SHP77 (cell line): ENCODE measurements around the gene UBP1.
"Not testable (repeated sequence)": the region's sequence is repeated elsewhere in the genome, so short reads cannot be mapped to it uniquely, and the experiment has no call there.

Experiments used
- DNase-seq, 2 experiments: peaks; one replicate each; lab custom pipeline; 2025; lab: John Stamatoyannopoulos, UW

Gene UBP1

DNA sequence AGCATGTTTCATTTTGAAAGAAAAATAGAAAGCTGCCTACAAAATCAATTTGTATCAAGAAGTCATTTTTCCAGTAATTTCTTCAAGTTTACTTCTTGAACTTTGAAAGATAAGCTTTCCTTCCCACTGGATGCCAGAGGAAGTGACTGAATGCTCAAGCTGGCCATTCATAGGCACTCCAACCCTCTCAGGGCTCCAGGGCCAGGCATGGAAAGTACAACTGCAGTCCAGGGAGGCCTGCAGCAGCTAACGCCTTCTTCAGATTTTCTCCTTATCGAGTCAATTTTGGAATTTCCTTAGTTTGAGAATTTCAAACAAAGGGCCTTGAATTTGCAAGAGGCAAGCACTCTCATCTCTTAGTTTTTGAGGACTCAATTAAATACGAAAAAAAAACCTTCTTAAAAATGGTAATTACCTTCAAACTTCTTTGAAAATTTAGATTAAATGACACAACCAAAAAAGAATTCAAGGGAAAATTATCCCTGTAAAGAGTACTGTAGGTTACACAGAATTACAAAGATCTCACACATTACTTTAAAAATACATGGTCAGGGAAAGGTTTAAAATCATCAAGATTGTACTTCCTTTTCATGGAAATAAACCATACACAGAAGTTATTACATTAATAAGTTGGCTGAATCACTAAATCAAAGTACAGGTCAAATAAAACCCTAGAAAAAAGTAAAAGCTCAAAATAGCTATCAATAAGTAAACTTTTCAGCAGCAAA is 2.5 kb downstream of the UBP1 start:
- no peak for DNase-seq

DNA sequence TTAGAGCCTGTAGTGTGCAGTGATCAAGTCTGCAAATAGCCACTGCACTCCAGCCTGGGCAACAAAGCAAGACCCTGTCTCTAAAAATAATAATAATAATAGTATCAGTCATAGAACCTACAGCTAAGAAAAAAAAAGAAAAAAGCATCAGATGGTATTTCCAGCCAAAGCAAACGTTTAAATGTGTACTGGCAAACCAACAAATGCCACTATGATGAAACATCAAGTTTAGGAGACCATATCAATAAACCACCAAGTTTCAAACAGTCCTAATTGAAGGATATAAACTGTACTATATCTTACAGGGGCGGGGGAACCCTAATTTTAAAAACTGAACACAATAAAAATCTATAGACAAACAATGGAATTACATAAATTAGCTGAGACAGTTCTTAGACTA is 6.4 kb downstream of the UBP1 start:
- DNase-seq = no peak

DNA sequence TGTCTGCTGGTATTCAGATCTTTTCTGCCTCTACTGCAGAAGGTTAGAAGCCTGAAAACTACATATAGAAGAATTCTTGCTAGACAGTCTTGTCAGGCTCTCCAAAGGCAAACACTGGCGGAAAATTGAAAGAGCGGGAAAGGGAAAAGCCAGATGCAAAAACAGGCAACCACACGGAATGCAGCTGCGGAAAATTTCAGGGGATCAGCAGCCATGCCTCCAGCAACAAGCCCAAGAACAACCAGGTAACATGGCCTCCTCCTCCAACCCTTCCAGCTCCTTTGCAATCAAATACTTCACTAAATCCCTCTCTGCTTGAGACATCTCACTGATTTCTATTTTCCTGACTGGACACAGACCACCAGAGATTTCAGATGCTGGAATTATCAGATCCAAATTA is 9.6 kb downstream of the UBP1 start:
- no peak for DNase-seq

DNA sequence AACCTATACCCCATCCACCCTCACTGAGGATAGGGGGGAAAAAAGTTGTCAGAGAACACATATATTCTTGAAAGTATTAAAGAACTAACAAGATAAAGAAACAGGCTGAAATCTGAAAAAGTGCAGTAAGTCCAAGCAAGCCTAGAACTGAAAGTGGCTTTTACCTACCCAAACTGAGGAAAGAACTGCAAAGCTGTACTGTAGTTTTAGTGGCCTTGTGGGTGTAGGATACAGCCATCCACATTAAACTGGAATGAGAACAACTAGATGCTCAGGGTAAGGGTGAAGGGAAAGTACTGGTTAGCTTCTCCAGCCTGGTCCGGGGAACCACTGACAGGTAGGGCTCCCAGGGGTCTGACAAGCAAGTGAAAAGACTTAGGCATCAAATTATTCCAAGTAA is 10.1 kb downstream of the UBP1 start:
- no peak for DNase-seq

DNA sequence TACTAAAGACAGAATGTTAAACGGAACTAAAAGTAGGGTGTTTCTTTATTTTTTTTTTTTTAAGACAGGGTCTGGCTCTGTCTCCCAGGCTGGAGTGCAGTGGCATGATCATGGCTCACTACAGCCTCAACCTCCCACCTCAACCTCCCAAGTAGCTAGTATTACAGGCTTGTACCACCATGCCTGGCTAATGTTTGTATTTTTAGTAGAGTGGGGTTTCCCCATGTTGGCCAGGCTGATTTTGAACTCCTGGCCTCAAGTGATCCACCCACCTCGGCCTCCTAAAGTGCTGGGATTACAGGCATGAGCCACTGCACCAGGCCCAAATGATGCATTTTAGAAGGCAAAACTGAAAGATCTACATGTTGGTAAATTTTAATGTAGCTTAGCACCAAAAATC is 10.9 kb downstream of the UBP1 start:
- DNase-seq = not testable (repeated sequence)

DNA sequence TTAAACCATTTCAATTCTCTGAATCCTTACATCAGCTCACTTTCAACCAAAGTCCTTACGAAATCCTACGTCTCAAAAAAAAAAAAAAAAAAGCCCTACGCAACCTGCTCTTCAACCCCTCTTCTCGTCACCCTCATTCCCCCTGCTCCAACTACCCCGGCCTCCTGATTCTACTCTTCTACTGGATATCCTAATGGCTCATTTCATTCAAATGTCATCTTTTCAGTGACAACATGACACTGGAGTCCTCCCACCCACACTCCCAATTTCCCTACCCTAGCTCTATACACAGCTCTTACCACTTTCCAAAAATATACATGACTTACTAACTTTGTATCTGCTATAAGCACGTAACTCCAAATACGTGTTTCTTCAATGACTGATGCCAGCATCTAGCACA is 11.5 kb downstream of the UBP1 start:
- DNase-seq = no peak

DNA sequence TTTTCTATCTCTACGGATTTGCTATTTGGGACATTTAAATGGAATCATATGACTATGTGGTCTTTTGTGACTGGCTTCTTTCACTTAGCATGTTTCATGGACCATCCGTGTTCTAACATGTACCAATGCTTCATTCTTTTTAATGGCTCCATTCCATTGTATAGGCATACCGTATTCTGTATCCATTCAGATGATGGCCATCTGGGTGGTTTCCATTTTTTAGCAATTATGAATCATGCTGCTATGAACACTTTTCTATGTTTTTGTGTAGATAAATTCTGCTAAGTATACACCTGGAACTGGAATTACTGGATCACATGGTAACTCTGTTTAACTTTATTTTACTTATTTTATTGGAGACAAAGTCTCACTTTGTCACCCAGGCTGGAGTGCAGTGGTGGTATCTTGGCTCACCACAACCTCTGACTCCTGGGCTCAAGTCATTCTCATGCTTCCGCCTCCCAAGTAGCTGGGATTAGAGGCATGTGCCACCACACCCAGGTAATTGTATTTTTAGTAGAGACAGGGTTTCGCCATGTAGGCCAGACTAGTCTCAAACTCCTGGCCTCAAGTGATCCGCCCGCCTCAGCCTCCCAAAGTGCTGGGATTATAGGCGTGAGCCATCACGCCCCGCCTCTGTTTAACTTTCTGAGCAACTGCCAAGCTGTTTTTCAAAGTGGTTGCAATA is 13.4 kb downstream of the UBP1 start:
- DNase-seq = no peak

DNA sequence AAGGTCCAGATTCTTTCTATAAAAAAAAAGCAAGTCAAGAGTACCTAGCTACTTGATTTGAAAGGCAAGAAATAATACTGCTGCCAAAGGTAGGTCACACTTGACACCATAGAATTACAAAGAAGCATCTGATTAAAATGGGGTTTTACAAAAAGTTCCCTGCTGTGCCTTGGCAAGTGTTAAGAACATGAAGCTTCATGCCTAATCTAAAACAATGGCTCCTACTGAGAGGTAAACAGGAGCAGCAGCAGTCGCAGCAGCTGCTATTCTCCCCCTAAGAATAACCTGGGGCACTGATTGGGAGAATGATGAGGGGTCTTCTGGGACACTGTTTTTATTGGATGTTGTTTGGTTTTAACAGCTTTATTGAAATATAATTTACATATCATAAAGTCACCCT is 14.1 kb downstream of the UBP1 start:
- no peak for DNase-seq

DNA sequence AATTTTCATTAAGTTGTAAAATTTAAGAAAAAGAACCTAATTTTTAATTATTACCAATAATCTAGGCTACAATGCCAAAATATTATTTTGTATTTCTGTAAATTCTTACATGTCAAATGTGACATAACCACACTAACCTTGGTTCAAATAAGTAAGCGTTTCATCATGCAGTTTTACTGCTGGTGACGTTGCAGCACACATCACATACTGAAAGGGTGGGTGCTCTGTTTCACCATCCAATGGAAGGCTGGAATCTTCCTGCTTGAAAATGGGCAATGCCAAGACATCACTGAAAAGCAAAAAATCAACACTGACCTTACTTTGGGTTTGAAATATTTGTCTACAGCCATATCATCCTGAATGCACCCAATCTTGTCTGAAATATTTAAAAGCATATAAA is 14.8 kb downstream of the UBP1 start:
- DNase-seq = no peak

DNA sequence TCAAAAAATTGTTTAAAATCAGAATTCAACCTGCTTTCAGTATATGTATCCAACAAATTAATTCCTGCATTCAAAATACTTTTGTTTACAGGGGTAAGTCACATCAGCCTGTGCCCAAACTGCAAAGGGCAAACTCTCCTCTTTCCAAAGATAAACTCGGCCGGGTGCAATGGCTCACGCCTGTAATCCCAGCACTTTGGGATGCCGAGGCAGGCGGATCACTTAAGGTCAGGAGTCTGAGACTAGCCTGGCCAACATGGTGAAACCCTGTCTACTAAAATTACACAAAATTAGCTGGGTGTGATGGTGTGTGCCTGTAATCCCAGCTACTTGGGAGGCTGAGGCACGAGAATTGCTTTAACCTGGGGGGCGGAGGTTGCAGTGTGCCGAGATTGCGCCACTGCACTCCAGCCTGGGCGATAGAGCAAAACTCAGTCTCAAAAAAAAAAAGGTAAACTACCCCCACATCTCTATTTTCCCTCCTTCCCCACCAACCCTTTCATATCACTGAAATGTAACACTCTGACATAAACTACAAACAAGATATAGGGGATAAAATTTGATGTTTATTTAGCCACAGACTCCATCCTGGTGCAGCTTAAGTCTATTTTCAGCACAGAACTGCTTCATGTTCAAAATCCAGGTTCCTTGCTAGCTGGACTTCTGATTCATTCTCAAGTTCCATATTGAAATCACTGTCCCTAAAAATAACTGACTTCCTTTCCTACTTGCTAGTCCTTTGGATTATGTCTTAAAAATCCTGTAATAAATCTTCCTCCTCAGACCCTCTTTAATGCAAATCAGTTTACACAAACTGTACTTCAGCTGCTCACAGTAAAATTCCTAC is 15.4 kb downstream of the UBP1 start:
- DNase-seq = no peak

DNA sequence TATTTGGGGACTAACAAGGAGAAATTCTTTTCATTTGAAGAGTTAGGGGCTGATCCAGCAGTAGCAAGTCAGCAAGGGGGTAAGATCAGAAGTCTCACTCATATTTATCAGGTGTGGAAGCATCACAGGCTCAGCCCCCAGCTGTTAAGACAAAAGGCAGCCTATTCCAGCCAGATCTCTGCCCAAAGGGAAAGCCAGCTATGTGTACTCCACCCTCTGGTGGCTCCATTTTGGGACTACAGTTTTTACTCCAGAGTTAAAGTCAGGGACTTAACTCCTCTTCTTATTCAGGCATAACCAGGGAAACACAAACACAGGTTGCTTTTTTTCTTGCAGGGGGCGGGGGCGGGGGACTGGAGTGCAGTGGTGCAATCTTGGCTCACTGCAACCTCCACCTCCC is 19.2 kb downstream of the UBP1 start:
- no peak for DNase-seq

DNA sequence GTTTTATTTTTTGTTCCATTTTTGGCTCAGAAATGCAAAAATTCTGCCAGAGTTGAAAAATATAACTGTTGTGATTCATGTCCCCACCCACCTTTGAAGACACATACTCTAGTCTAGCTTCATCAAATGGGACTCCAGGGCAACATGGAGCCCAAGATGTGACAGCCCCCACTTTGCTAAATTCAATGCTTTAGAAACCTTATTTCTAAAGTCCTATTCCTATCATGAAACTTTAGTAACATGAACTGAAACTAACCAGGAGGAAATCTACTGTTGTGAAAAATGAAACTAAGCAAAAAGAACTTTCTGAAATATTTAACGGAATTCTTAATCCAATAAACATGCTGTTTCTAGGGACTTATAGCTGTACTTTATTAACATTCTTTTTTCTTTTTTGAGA is 20.3 kb downstream of the UBP1 start:
- no peak for DNase-seq

DNA sequence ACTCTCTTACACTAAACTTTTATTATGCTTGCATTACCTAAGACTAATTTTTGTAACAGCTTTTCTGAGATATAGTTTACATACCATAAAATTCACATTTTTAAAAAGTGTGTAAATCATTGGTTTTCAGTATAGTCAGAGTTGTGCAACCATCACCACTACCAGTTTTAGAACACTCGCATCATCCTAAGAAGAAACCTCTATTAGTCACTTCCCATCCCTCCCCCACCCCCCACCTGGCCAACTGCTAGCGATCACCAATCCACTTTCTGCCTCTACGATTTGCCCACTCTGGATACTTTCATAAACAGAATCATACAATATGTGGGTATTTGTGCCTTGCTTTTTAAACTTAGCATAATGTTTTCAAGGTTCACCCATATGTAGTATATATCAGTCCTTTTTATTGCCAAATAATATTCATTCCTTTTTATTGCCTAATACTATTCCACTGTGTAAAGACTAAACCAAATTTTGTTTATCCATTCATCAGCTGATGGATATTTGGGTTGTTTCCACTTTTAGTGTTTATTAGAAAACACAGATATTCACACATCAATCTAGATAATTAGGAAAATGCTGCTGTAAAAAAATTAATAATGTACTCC is 23.0 kb downstream of the UBP1 start:
- DNase-seq = no peak

DNA sequence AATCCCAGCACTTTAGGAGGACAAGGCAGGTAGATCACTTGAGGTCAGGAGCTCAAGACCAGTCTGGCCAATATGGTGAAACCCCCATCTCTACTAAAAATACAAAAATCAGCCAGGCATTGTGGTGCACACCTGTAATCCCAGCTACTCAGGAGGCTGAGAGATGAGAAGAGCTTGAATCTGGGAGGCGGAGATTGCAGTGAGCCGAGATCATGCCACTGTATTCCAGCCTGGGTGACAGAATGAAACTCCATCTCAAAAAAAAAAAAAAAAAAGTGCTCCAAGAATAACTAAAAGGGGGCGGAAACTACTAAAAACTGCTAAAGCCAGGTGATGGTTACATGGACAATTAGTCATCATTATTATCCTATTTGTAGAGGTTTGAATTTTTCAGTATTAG is 29.4 kb downstream of the UBP1 start:
- DNase-seq = not testable (repeated sequence)

DNA sequence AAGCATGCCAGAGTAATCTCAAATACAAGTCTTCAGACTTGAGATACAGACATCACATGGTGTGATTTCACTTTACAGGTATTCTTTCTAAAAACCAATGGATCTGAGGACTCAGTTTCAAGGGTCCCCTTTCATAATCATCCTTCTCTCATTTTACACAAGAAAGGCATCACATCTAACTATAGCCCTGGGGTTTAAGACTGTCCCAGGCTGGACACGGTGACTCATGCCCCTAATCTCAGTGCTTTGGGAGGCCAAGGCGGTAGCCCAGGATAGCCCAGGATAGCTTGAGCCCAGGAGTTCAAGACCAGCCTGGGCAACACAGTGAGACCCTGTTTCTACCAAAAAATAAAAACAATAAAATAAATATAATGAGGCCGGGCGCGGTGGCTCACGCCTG is 36.4 kb downstream of the UBP1 start:
- no peak for DNase-seq

DNA sequence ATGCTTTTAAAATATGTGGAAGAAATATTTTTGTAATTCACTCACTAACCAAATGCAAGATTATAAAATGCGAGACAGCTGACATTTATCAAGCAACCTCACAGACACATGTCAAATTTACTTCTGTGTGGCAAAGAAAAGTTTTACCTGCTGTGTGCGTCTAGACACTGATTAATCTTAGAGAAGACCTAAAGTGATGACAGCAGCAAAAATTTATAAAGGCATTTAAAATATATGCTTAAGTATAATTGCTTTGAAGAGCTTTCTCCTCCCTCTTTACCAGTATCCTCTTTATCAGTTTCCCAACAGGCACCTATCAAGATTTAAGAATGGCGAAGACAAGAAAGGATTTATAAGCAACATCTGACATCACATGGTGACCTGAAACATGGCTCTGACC is 37.3 kb downstream of the UBP1 start:
- DNase-seq = no peak

DNA sequence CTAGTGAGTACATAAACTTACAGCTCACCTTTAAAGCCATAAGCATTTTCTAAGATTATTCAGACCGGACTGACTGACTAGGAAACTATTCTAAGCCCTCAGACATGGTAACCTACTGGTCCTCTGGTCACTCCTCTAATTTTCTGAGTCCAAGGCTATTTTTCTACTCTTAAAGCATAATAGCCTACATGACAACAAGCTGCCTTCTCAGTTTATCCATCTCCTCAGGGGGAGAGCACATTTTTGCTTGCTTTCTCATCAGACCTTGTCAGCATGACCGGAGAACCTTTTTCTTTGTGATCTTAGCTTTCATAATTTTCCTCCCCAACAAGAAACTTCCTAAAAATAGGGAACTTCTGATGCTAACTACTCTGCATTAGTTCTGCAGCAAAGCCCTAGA is 38.4 kb downstream of the UBP1 start:
- DNase-seq = no peak

DNA sequence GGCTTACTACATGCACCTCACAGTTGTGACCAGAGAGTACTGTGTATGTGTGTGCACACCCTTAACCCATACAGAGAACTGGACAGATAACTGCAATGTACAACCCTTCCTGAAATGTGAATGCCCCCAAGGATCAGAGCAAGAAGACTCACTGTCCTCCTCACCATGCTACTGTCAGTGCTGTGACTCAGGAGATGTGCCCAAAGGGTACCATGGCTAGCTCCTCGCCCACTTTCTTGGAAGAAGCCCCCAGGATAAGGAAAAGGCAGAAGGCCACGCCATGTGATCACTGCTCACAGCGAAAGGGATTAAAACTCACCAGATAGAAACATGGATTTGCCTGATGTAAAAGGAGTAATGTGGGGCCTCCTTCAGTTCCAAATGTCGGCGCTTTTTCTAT is 41.8 kb downstream of the UBP1 start:
- no peak for DNase-seq

DNA sequence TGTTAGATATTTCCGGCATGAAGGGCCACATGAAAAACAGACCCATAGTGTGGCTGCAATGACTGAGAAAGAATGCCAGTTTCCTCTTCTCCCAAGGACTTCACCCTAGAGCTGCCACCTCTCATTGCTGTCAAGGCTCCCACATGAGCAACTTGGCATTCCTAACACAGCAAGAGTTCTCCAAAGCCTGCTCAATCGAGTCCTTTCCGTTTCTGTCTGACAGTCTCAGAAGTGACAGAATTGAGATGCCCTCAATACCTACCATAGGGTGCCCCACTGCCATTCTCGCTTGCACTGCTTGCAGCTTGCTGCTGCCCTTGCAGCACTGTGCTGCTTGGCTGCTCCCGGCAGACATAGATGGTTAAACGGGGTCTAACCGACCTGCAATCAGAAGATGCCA is 44.3 kb downstream of the UBP1 start:
- DNase-seq = no peak

DNA sequence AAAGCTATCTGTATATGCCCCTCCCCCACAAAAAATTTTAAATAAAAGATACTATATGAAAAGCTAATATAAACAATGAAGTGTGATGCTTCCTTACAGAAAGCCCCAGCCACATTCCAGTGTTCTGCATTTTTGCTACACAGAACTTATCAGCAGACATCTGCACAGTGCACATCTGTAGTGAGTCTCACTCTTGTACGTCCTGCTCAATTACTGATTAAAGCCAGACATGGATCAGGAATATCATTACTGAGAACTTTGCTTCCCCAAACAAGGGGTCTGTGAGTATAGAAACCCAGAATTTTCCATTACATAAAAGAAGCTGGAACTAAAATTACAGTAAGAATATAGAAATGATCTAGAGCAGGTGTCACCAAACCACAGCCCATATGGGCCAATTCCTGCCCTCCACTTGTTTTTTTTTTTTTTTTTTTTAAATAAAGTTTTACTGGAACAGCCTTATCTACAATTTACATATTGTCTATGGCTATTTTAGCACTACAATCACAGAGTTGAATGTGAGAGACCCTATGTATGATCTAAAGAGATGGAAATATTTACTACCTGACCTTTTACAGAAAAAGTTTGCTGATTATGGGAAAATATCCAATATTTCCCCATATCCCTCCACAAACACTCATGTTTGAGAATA is 45.7 kb downstream of the UBP1 start:
- DNase-seq = no peak

DNA sequence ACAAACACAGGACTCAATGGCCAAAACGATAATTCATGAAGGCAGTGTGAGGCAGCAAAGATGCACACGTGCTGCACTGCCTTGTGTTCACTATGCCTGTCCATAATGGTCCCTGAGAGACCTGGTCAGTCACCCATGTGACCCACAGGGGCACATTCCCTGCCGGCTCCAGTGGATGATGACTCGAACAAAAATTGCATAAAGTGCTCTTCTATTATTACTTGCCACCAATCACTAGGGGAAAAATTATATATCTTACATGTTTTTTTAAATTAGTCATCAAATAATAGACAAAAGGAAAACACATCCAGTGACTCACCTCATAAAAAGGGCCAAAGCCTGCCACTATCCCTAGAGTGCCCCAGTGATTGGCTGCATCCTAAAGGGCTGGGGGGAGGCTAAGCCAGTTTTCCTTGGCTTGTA is 47.5 kb downstream of the UBP1 start:
- no peak for DNase-seq

DNA sequence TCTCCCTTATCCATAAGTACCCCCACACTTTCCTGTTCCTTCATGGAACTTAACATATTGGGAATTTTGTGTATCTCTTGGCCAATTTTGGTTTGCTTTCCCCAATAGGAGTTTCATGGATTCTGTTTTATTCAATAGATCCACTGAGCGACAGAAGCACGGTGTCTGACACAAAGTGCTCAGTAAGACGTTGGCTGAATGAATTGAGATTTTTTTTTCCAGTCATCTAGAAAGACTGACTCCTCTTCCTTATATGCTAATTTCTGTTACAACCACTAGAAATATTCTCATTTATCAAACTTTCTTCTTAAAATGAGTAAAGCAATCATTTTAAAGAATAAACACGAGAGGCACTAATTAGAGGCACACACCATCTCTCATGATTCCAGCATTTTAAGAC is 48.1 kb downstream of the UBP1 start:
- no peak for DNase-seq
